HG03039 (cell line): ENCODE measurements around the gene NEURL1.
"Not testable (repeated sequence)": the region's sequence is repeated elsewhere in the genome, so short reads cannot be mapped to it uniquely, and the experiment has no call there.

Source experiments
- ATAC-seq: cut with Tn5 transposase; IDR thresholded peaks from one replicate; pipeline ENCODE4 v1.9.1; 2021; ENCODE audit warnings: mild to moderate bottlenecking, moderate library complexity; ENCODE audit not compliant: unreplicated experiment

The NEURL1 gene

GRCh38 chr10:103619424-103620351 lies 126.2 kb downstream of the NEURL1 start:
- no peak for ATAC-seq

GRCh38 chr10:103620352-103620740 lies 126.8 kb downstream of the NEURL1 start:
- ATAC-seq = no peak

GRCh38 chr10:103620891-103621782 lies 127.6 kb downstream of the NEURL1 start:
- no peak for ATAC-seq

DNA sequence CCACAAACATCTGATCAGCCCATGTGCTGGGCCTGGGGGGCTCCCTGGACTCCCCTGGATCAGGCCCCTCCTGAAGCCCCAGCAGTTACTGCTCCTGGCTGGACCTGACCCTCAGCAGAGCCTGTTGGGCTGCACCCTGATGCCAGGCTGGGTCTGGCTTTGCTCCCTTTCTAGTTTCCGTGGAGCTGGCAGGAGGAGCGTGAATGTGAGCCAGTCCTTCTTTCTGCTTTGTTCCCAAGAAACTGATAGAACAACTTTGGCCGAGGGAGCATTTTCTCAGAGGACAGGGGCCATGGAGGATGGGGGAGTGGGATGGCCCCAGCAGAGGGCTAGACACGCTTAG lies 128.2 kb downstream of the NEURL1 start:
- ATAC-seq = no peak

DNA sequence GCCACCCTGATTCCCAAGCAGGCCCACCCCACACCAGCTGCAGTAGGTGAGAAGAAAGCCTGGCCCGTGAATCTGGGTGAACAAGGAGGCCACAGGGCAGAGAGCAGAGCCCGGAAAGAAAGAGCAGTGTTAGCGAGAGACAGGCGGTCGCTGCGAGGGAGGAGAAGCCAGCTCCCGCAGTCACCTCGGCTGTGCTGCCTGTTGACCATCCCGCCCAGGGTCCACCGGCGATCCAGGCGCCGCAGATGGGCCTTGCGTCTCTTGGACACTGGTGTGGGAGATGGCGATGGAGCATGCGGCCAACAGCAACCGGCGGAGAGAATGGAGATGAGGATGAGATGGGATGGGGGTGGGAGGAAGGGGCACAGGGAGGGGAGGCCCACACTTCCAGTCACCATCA lies 128.8 kb downstream of the NEURL1 start:
- no peak for ATAC-seq

- no peak for ATAC-seq
Measured at GRCh38 chr10:103622935-103623574, 129.6 kb downstream of the NEURL1 start.

DNA sequence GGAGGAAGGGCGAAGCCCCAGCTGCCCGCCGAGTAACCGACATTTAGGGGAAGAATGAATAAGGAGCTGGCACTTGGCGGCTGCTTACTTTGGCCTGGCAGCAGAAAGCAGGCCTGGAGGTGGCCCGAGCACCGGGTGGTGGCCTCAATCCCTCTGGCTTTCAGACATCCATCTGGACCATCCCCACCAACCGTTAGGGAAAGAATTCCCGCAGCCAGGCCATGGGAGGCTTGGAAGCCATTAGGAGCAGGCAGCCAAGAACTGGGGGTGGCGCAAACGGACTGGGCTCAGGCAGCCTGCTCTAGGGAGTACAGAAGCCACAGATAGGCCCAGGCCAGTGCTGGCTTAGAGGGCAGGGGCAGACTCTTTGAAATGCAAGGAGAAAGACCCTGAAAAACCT lies 132.7 kb downstream of the NEURL1 start:
- ATAC-seq = no peak

- no peak for ATAC-seq
Measured at GRCh38 chr10:103627111-103627892, 133.8 kb downstream of the NEURL1 start.

- no peak for ATAC-seq
Measured at GRCh38 chr10:103627893-103628292, 134.4 kb downstream of the NEURL1 start.

GRCh38 chr10:103629581-103629980 lies 136.1 kb downstream of the NEURL1 start:
- no peak for ATAC-seq

- no peak for ATAC-seq
Measured at GRCh38 chr10:103630156-103630555, 136.7 kb downstream of the NEURL1 start.

GRCh38 chr10:103632247-103632642 lies 138.7 kb downstream of the NEURL1 start:
- no peak for ATAC-seq

DNA sequence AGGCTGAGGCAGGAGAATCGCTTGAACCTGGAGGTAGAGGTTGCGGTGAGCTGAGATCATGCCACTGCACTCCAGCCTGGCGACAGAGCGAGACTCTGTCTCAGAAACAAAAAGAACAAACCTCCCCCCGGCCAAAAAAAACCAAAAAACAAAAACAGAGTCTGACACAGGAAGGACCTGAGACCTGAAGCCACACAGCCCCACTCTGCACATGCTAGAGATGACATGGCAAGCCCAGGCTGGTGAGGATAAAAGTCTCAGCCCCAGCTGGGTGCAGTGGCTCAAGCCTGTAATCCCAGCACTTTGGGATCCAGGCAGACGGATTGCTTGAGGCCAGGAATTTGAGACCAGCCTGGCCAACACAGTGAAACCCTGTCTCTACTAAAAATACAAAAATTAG lies 139.4 kb downstream of the NEURL1 start:
- not testable (repeated sequence) for ATAC-seq

DNA sequence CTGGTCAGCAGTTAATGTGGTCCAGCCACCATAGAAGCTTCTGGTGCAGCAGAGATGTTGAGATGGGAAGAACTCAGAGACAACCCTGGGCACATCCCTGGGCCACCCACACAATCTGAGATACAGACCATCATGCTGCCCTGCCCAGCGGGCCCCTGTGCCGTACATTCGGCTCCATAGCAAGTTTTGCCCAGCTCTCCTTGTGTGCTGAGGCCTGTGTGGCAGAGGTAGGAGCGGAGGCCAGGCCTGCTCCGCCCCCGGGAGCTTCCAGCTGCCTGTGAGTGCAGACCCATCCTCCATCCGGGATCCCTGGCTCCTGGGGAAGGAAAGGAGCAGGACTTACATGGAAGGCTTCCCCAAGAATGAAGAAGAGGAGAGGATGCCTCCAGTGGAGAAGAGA lies 140.3 kb downstream of the NEURL1 start:
- ATAC-seq = no peak

DNA sequence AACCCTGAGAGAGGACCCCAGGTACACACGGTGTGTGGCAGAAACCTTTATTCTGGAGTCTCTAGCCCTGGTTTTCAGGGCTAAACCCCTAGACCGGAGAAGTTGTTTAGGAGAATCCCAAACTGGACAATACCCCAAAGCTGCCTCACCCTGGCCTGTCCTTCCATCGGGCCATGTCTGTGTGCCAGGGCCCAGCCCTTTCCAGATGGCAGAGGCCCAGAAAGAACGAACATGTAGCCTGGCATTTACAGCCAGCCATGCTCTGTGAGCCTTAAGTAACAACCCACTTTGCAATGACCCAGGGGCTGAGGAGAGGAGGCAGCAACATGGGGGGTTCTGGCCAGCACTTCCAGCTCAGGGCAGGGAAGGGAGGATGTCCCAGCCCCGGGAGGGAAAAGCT lies 142.1 kb downstream of the NEURL1 start:
- no peak for ATAC-seq

DNA sequence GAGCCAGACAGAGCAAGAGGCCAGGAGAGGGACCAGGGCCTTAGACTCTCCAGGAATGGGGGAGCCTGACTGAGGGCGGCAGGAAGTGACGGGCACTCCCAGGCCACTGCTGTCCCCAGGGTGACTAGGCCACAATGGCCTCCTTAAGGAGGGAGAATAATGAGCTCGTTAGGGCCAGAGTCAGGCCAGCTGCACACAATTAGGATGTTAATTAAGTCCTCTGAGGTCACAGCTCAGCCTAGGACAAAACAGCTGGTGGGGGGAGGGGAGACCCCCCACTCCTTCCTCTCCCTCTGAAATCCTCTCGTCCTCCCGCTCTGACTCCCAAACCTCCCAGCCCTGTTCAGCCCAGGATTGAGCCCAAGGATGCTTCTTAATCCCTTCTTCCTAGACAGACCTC lies 143.0 kb downstream of the NEURL1 start:
- no peak for ATAC-seq

- no peak for ATAC-seq
Measured at GRCh38 chr10:103637011-103637410, 143.5 kb downstream of the NEURL1 start.

DNA sequence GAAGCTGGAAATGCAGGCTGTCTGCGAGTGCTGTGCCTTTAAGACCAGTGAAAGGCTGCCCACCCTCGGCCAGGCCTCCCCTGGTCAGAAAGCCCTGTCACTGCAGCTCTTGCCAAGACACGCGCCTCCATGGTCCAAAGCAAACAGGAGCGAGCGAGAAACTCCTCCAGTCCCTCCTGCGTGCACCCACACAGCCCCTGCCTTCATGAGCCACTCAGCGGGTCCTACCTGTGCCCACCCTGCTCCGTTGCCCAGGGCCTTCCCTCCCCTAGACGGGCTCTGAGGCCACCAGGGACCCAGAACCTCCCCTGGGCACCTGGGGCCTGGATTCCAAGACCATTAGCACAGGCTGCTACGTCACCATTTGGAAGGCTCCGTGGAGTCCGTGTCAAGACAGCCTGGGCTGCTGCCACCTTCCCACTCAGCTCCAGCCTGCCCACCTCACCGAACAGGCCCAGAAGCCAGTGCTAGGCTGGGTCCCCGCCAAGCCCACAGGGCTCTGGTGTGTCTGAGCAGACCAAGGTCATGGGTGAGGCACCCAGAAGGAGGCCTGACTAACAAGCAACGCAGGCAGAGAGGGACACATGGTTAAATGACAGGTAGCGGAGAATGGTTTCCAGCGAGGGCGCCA lies 144.5 kb downstream of the NEURL1 start:
- no peak for ATAC-seq

DNA sequence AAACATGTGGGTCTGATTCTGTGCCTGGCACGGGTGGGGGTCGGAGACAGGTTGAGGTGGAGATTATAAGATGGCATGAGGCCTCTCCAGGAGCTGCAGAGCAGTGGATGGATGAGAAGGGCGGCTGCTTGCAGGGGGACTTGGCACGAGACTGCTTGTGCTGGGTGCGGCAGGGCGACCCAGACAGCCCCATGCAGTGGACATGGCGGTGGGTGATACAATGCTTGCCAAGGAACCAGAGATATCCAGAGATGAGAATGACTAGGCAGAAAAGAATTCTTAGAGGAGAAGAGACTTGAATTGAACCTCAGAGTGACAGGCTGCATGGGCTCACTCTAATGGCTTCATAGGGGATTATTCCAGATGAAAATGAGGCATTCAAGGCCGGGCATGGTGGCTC lies 145.4 kb downstream of the NEURL1 start:
- no peak for ATAC-seq
